Epithelial cell of esophagus (primary cell): ENCODE measurements around the gene RHBDD1.

Experiments
- DNase-seq: peaks from one replicate; pipeline ENCODE4 v3.0.0; 2010; ENCODE audit warnings: low read depth
- H3K4me3 ChIP-seq: 2 replicates; pipeline ENCODE4 v1.5.1; 2011; ENCODE audit warnings: mild to moderate bottlenecking, low read length, control low read depth
- TF ChIP-seq, protein P1 (sequence below): IDR thresholded peaks from 2 replicates; pipeline ENCODE4 v1.5.1; 2011; ENCODE audit warnings: low read depth, mild to moderate bottlenecking, low read length, control low read depth, inconsistent platforms; ENCODE audit not compliant: insufficient read depth; ENCODE audit errors: missing control alignments

RHBDD1 gene

GRCh38 chr2:226862623-226863022 lies 26.8 kb downstream of the RHBDD1 start:
- no peak for DNase-seq
- TF ChIP-seq, protein P1, sequence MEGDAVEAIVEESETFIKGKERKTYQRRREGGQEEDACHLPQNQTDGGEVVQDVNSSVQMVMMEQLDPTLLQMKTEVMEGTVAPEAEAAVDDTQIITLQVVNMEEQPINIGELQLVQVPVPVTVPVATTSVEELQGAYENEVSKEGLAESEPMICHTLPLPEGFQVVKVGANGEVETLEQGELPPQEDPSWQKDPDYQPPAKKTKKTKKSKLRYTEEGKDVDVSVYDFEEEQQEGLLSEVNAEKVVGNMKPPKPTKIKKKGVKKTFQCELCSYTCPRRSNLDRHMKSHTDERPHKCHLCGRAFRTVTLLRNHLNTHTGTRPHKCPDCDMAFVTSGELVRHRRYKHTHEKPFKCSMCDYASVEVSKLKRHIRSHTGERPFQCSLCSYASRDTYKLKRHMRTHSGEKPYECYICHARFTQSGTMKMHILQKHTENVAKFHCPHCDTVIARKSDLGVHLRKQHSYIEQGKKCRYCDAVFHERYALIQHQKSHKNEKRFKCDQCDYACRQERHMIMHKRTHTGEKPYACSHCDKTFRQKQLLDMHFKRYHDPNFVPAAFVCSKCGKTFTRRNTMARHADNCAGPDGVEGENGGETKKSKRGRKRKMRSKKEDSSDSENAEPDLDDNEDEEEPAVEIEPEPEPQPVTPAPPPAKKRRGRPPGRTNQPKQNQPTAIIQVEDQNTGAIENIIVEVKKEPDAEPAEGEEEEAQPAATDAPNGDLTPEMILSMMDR, result no peak
- H3K4me3 ChIP-seq, result no peak overlapping the region

- TF ChIP-seq, protein P1, result no peak
- peak; percentile 68 for DNase-seq
- no peak overlapping the region for H3K4me3 ChIP-seq
Measured at GRCh38 chr2:226865273-226865672, 29.4 kb downstream of the RHBDD1 start.

GRCh38 chr2:226865710-226866109 lies 29.9 kb downstream of the RHBDD1 start:
- TF ChIP-seq, protein P1, result no peak
- no peak for DNase-seq
- no peak overlapping the region for H3K4me3 ChIP-seq

DNA sequence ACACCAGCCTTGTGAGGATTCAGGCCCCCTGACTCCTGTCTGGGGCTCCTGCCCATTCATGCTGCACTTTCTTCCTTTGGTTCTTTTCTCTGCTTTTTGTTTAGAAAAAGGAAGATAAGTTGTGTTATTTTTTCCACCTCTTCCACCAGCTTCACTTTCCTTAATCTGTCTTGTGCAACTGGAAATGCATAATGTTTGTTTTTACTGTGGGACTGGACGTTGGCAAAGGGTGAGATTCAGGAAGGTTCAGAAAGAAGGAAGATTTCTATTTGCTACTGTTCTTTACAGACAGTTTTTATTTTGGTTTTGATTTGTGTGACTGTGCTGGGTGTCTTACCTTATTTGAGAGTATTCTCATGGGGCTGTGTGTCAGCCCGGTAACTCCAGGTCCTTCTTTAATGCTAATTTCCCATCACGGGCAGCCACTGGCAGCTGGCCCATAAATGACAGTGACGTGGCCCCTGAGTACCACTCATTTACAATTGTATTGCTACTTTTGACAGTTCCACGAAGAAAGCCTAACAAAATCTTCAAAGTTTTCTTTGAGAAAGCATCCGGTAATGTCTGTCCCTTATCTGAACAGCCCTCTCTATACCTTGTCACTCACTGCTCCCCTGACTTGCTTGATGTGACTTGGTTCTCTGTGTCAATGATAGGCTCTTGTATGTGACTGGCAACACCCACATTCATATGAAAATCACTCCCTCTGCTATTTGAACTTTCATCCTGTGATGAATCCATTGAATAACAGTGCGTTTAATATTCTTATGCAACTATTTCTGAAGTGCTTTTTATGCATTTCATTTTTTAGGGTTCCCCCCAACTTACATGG lies 32.7 kb downstream of the RHBDD1 start:
- TF ChIP-seq, protein P1, result no peak
- no peak overlapping the region for H3K4me3 ChIP-seq
- no peak for DNase-seq

DNA sequence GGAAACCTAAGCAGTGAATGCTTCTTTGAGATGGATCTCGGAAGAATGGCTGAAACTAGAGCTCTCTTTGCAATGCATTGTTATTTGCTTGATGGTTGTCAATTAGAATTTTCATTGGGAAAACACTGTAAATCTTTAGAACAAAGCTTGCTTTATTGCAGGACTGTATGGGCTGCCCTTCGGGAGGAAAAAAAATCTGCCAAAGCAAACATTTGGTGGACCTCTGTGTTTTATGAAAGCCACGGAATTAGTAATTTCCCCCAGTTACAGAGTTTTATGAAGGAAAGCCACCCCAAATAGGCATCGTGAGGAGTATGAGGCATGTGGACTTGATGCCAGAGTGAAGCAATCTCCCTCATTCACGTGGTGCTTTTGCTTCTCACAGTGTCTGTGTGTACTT lies 33.5 kb downstream of the RHBDD1 start:
- no peak overlapping the region for H3K4me3 ChIP-seq
- TF ChIP-seq, protein P1, result no peak
- peak; percentile 15 for DNase-seq

DNA sequence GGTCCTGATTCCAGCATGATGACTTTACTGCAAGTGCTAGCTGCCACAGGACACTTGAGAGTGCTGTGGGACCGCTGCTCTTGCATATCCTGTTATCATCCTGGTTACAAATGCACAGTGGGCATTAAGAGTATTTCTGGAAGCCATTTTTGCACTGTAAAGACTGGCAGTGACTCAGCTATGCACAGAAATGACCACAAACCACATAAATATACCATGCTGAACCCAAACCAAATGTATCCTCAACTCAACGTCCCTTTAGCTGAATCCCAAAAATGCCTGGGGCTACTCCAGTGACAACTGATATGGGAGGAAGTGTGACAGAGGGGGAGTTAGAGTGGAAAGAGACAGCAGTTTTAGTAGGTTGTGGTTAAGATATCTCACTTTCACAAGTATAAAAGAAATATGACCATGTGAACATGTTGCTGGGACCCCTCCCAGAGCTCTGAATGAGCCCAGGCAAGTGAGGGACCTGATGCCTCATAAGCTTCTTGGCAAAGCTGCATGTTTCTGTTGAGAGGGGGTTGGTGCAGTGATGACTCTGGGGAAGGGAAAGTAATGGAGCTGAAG lies 37.3 kb downstream of the RHBDD1 start:
- H3K4me3 ChIP-seq, result no peak overlapping the region
- no peak for DNase-seq
- TF ChIP-seq, protein P1, result no peak

DNA sequence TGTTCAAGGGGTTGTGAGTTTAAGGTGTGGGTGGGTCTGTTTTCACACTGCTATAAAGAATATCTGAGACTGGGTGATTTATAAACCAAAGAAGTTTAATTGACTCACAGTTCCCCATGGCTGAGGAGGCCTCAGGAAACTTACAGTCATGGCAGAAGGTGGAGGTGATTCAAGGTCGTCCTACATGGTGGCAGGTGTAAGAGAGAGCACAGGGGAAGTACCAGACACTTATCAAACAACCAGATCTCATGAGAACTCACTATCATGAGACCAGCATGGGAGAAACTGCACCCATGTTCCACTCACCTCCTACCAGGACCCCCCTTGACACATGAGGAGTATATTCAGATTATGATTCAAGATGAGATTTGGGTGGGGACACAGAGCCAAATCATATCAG lies 38.0 kb downstream of the RHBDD1 start:
- DNase-seq, result no peak
- TF ChIP-seq, protein P1, result no peak
- H3K4me3 ChIP-seq, result no peak overlapping the region
